Retinal pigment epithelial cell (primary cell): ENCODE data around the gene CARD9.

Experiments
- DNase-seq: peaks from one replicate; pipeline ENCODE4 v3.0.0-alpha.2; 2010; ENCODE audit warnings: low read depth
- H3K4me3 ChIP-seq: 2 replicates; pipeline ENCODE4 v1.5.1; 2011; ENCODE audit warnings: mild to moderate bottlenecking, low read length, control low read depth, moderate library complexity
- TF ChIP-seq, protein P1 (sequence below): conservative IDR thresholded peaks from 2 replicates; pipeline ENCODE4 v1.5.1; 2011; ENCODE audit warnings: low read depth, low read length, control low read depth, inconsistent platforms

Gene CARD9

DNA sequence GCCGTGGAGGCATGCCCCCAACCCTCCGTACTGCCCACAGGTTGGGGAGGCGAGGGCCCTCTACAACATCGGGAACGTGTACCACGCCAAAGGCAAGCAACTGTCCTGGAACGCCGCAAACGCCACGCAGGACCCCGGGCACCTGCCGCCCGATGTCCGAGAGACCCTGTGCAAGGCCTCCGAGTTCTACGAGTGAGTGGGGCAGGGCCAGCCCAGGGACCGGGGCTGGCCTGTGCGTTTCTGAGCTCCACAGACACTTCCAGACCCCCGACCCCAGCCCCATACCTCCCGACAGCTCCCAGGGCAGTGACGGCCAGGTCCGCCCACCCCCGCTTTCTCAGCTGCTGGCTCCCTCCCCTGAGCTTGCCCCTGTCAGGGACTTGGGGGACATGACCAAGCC, 36.6 kb downstream of the CARD9 start:
- no peak for DNase-seq
- TF ChIP-seq, protein P1, sequence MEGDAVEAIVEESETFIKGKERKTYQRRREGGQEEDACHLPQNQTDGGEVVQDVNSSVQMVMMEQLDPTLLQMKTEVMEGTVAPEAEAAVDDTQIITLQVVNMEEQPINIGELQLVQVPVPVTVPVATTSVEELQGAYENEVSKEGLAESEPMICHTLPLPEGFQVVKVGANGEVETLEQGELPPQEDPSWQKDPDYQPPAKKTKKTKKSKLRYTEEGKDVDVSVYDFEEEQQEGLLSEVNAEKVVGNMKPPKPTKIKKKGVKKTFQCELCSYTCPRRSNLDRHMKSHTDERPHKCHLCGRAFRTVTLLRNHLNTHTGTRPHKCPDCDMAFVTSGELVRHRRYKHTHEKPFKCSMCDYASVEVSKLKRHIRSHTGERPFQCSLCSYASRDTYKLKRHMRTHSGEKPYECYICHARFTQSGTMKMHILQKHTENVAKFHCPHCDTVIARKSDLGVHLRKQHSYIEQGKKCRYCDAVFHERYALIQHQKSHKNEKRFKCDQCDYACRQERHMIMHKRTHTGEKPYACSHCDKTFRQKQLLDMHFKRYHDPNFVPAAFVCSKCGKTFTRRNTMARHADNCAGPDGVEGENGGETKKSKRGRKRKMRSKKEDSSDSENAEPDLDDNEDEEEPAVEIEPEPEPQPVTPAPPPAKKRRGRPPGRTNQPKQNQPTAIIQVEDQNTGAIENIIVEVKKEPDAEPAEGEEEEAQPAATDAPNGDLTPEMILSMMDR: no peak
- H3K4me3 ChIP-seq: no peak overlapping the region

GRCh38 chr9:136336156-136336870, 37.2 kb downstream of the CARD9 start:
- H3K4me3 ChIP-seq: no peak overlapping the region
- DNase-seq: no peak
- TF ChIP-seq, protein P1: no peak

DNA sequence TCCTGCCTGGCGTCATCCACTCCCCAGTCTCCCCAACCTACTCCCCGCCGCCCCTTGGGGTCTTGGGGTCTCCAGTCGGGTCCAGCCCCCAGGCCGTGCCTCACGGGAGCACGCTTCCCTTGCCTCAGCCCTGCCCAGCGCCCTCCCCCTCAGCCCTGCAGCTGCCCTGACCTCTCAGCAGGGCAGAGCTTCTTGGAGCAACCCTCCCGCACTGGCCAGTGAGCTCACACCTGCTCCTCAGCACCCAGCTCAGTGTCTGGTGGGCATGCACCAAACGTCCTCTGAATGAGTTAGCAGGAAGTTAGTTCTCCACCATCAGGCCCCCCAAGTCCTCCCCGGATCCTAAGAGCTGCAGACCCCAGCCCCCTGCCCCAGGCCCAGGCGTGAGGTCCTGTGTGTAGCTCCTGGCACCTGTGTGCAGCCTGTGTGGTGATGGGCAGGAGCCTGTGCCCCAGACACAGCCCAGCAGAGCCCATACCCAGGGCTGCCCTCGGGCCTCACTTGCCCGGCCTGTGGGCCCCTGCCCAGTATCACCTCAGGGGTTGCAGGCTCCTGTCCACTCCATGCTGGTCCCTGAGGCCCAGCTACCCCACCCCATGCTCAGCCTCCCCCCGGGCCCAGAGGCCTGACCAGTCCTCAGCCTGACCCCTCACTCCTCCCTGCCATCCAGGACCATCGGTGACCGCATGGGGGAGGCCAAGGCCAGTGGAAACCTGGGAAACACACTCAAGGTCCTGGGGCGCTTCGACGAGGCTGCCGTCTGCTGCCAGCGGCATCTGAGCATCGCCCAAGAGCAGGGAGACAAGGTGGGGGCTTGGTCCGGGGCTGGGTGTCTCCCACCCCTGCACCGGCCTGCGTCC, 37.9 kb downstream of the CARD9 start:
- TF ChIP-seq, protein P1: no peak
- H3K4me3 ChIP-seq: no peak overlapping the region
- no peak for DNase-seq

DNA sequence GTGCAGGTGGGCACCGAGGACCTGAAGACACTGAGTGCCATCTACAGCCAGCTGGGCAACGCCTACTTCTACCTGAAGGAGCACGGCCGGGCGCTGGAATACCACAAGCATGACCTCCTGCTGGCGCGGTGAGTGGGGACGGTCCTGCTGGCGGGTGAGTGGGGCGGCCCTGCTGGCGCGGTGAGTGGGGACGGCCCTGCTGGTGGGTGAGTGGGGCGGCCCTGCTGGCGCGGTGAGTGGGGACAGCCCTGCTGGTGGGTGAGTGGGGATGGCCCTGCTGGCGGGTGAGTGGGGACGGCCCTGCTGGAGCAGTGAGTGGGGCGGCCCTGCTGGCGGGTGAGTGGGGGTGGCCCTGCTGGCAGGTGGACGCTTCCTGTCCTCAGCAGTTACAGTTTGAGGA, 38.9 kb downstream of the CARD9 start:
- DNase-seq: no peak
- TF ChIP-seq, protein P1: no peak
- no peak overlapping the region for H3K4me3 ChIP-seq

DNA sequence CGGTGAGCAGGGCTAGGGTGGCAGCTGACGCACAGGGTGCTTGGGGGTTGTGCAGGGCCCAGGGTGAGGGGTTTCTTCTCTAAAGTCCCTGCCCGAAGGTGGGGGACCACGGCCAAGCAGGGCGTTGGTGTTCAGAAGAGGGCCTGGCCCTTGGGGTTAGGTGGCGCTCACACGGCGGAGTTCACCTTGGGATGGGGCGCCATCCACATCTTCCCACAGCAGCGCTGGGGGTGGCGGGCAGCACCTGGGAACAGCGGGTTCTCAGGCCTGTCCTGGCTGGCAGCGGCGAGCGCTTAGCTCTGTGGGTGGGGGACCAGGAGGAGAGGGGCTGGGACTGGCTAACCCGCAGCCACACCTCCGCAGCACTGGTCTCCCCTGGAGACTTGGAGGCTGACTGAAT, 40.0 kb downstream of the CARD9 start:
- DNase-seq: no peak
- TF ChIP-seq, protein P1: no peak
- H3K4me3 ChIP-seq: no peak overlapping the region

- DNase-seq: no peak
- no peak overlapping the region for H3K4me3 ChIP-seq
- TF ChIP-seq, protein P1: no peak
Measured at GRCh38 chr9:136333045-136333444, 40.4 kb downstream of the CARD9 start.
